Caco-2 (cell line): ENCODE measurements around the gene TAF11L4. TPM values are rescaled to one million over a fixed set of nuclear protein-coding genes. Genes with fewer than 3 reads are reported as not detected.
"Not testable (repeated sequence)": the region's sequence is repeated elsewhere in the genome, so short reads cannot be mapped to it uniquely, and the experiment has no call there.

Source experiments
- BruUV-seq: library from RNA; stranded (reverse); fragments of 400-500 nt; replicated peaks from 2 replicates; lab custom pipeline; 2021; lab: Mats Ljungman, UMichigan
- CTCF ChIA-PET: fragments of 300-600 bp; sonication (Branson Sonifier 250); formaldehyde crosslinking; loops from one replicate; lab custom pipeline; 2022; ENCODE audit warnings: antibody characterized with exemption; lab: Charles Lee
- POLR2A ChIA-PET: fragments of 300-600 bp; sonication (Branson Sonifier 250); formaldehyde crosslinking; loops from one replicate; lab custom pipeline; 2022; ENCODE audit warnings: antibody characterized with exemption; lab: Charles Lee
- DNase-seq, 2 experiments: peaks; one replicate each; pipeline versions ENCODE4 v3.0.0 to v3.0.0-alpha.2; 2020 to 2022
- H3K27me3 ChIP-seq: replicated peaks from 2 replicates; pipeline ENCODE4 v1.6.0; 2011; ENCODE audit warnings: low read length; ENCODE audit not compliant: control insufficient read depth, insufficient read depth
- H3K36me3 ChIP-seq: 2 replicates; pipeline ENCODE4 v1.5.1; 2011; ENCODE audit warnings: low read length; ENCODE audit not compliant: control insufficient read depth, insufficient read depth
- H3K4me1 ChIP-seq: fragments of 250-450 bp; sonication (Bioruptor Pico); 2 replicates; pipeline ENCODE4 v1.5.1; 2020; ENCODE audit warnings: mild to moderate bottlenecking
- H3K4me3 ChIP-seq: 2 replicates; pipeline ENCODE4 v1.5.1; 2011; ENCODE audit warnings: low read depth, mild to moderate bottlenecking, control low read depth, low read length
- H3K9me3 ChIP-seq: fragments of 250-450 bp; sonication (Bioruptor Pico); 2 replicates; pipeline ENCODE4 v1.5.1; 2020; ENCODE audit warnings: mild to moderate bottlenecking, moderate library complexity
- H3K27ac Mint-ChIP-seq: one replicate; pipeline ENCODE4 v1.8.0; 2022; ENCODE audit warnings: mixed read lengths; ENCODE audit not compliant: unreplicated experiment
- H3K27me3 Mint-ChIP-seq: one replicate; pipeline ENCODE4 v1.8.0; 2022; ENCODE audit warnings: mixed read lengths; ENCODE audit not compliant: insufficient read depth, unreplicated experiment
- H3K36me3 Mint-ChIP-seq: one replicate; pipeline ENCODE4 v1.8.0; 2022; ENCODE audit warnings: mild to moderate bottlenecking, mixed read lengths; ENCODE audit not compliant: insufficient read depth, unreplicated experiment
- H3K4me1 Mint-ChIP-seq: one replicate; pipeline ENCODE4 v1.8.0; 2022; ENCODE audit warnings: low read depth, mixed read lengths; ENCODE audit not compliant: unreplicated experiment
- H3K4me3 Mint-ChIP-seq: one replicate; pipeline ENCODE4 v1.8.0; 2022; ENCODE audit warnings: mild to moderate bottlenecking, moderate library complexity, mixed read lengths; ENCODE audit not compliant: unreplicated experiment
- H3K9me3 Mint-ChIP-seq: one replicate; pipeline ENCODE4 v1.8.0; 2022; ENCODE audit warnings: mixed read lengths; ENCODE audit not compliant: unreplicated experiment
- intact Hi-C: fragments of 100-400 bp; cut with micrococcal nuclease; formaldehyde crosslinking; loops from one replicate; pipeline ENCODE4 v1.10.0; 2022; ENCODE audit not compliant: unreplicated experiment
- total RNA-seq: library from RNA; stranded (reverse); gene quantifications from 2 replicates; pipeline ENCODE4 v1.2.3, GENCODE V29; 2022
- TF ChIP-seq, protein P1 (sequence below), 2 experiments: fragments of 200-600 bp in 1 of 2; IDR thresholded peaks; 1 replicate in 1 of 2; 2 replicates in 1 of 2; pipeline versions ENCODE4 v1.5.1 to v1.8.0; 2011 to 2022; ENCODE audit warnings: antibody characterized with exemption in 1 of 2, control low read depth in 1 of 2, inconsistent platforms in 1 of 2, low read depth in 1 of 2, low read length in 1 of 2, mild to moderate bottlenecking in 1 of 2, moderate library complexity in 1 of 2; ENCODE audit not compliant: insufficient read depth in 1 of 2, severe bottlenecking in 1 of 2, unreplicated experiment in 1 of 2

TAF11L4 gene
- total RNA-seq, 1 experiment from 2014 or later = not detected

DNA sequence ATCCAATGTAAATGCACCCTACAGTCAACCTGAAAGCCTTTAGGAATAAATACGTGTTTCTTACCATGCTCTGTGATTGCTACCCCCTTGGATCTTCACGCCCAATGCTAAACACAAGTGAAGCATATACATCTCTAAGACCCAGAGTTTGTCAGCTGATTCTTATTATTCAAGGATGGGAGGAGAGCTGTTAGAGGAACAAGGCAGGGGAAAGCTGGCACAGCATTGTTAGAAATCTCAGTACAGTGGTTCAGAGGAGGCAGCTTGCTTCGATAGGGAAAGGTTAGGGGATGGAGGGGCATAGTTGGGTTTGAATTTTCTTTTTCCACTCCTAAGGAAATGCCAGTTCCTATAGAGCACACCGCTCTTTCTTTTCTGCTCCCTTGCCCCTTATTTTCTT, 40.2 kb upstream of the TAF11L4 start:
- H3K36me3 ChIP-seq = no peaks in the 10 kb centered on the region
- BruUV-seq = no TSS peak
- POLR2A ChIA-PET = no interaction called here
- peaks cover 7% of the 10 kb centered on the region for H3K4me1 Mint-ChIP-seq
- no peaks in the 10 kb centered on the region for H3K4me1 ChIP-seq
- H3K27ac Mint-ChIP-seq = no peak overlapping the region
- no peaks in the 10 kb centered on the region for H3K36me3 Mint-ChIP-seq
- no peak for DNase-seq
- CTCF ChIA-PET = no interaction called here
- no peaks in the 10 kb centered on the region for H3K9me3 Mint-ChIP-seq
- no peak overlapping the region for H3K4me3 Mint-ChIP-seq
- TF ChIP-seq, protein P1, sequence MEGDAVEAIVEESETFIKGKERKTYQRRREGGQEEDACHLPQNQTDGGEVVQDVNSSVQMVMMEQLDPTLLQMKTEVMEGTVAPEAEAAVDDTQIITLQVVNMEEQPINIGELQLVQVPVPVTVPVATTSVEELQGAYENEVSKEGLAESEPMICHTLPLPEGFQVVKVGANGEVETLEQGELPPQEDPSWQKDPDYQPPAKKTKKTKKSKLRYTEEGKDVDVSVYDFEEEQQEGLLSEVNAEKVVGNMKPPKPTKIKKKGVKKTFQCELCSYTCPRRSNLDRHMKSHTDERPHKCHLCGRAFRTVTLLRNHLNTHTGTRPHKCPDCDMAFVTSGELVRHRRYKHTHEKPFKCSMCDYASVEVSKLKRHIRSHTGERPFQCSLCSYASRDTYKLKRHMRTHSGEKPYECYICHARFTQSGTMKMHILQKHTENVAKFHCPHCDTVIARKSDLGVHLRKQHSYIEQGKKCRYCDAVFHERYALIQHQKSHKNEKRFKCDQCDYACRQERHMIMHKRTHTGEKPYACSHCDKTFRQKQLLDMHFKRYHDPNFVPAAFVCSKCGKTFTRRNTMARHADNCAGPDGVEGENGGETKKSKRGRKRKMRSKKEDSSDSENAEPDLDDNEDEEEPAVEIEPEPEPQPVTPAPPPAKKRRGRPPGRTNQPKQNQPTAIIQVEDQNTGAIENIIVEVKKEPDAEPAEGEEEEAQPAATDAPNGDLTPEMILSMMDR (IDR thresholded peaks at IDR 0.05; ENCODE audit: insufficient read depth in 1 of 2, low read depth in 1 of 2, low read length in 1 of 2, severe bottlenecking in 1 of 2, unreplicated experiment in 1 of 2) = no peak
- H3K4me3 ChIP-seq = no peak overlapping the region
- H3K9me3 ChIP-seq = no peaks in the 10 kb centered on the region
- no peaks in the 10 kb centered on the region; the same call in 1 of the 2 replicates for H3K27me3 ChIP-seq
- peaks cover 4% of the 10 kb centered on the region for H3K27me3 Mint-ChIP-seq
- intact Hi-C loops = no loop called here

DNA sequence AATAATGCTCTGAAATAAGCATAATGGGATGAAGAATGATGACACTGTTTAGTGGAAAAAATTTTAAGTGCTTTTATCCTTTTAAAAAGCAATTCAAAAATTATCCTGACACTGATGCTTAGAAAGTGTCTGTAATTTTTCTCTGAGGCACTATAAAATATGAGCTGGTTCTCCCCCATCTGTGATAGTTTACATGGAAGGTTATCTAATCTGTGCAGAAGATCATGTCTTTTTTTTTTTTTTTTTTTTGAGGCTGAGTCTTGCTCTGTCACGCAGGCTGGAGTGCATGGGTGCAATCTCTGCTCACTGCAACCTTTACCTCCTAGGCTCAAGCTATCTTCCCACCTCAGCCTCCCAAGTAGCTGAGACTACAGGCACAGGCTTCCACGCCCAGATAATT, 38.8 kb upstream of the TAF11L4 start:
- H3K4me1 ChIP-seq = no peaks in the 10 kb centered on the region
- H3K27me3 ChIP-seq = no peaks in the 10 kb centered on the region
- Mint-ChIP-seq H3K27me3 (peaks cover 4% of the 10 kb centered on the region), H3K4me1 (peaks cover 7% of the 10 kb centered on the region), H3K9me3 (no peaks in the 10 kb centered on the region), H3K36me3 (no peaks in the 10 kb centered on the region), H3K4me3 (no peak overlapping the region), H3K27ac (no peak overlapping the region)
- ChIA-PET CTCF (no interaction called here), POLR2A (no interaction called here)
- no peaks in the 10 kb centered on the region for H3K36me3 ChIP-seq
- no peaks in the 10 kb centered on the region for H3K9me3 ChIP-seq
- no TSS peak for BruUV-seq
- intact Hi-C loops = no loop called here
- no peak for DNase-seq
- no peak overlapping the region for H3K4me3 ChIP-seq
- TF ChIP-seq, protein P1 (IDR thresholded peaks at IDR 0.05; ENCODE audit: insufficient read depth in 1 of 2, low read depth in 1 of 2, low read length in 1 of 2, severe bottlenecking in 1 of 2, unreplicated experiment in 1 of 2) = no peak

DNA sequence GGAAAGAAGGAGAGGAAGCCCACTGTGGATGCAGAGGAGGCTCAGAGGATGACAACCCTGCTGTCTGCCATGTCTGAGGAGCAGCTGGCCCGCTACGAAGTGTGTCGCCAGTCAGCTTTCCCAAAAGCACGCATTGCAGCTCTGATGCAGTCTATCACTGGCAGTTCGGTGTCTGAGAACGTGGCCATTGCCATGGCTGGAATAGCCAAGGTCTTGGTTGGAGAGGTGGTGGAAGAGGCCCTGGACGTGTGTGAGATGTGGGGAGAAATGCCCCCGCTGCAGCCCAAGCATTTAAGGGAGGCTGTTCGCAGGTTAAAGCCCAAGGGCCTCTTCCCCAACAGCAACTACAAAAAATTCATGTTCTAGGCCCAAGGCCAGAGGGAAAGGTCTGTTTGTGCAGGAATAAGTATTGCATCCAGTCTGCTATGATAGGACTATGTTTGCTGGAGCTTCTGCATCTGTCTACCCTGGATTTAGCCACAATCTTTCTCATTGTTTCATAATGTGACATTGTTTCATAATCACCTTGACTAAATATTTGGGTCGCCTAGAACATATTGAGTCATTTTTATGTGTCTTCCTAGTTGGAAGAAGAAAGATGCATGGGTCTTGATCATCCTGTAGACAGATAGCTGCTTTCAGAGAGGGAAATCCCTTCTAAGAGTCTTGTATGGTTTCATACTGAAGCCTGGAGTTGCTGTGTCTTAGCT, 35.0 kb upstream of the TAF11L4 start:
- H3K4me3 Mint-ChIP-seq, H3K27me3 Mint-ChIP-seq, H3K4me1 Mint-ChIP-seq, H3K27me3 ChIP-seq, H3K36me3 ChIP-seq, BruUV-seq, H3K27ac Mint-ChIP-seq, CTCF ChIA-PET, DNase-seq, H3K4me3 ChIP-seq, POLR2A ChIA-PET, intact Hi-C loops, H3K36me3 Mint-ChIP-seq, H3K4me1 ChIP-seq, H3K9me3 ChIP-seq, H3K9me3 Mint-ChIP-seq: not testable (repeated sequence)
